Retinal pigment epithelial cell (primary cell): ENCODE measurements around the gene DRC7.
A peak's percentile ranks its signal among the peaks of the same experiment; 100 is the strongest.

Experiments used
- DNase-seq: peaks from one replicate; pipeline ENCODE4 v3.0.0-alpha.2; 2010; ENCODE audit warnings: low read depth
- H3K4me3 ChIP-seq: 2 replicates; pipeline ENCODE4 v1.5.1; 2011; ENCODE audit warnings: mild to moderate bottlenecking, low read length, control low read depth, moderate library complexity
- TF ChIP-seq, protein P1 (sequence below): conservative IDR thresholded peaks from 2 replicates; pipeline ENCODE4 v1.5.1; 2011; ENCODE audit warnings: low read depth, low read length, control low read depth, inconsistent platforms

Gene DRC7

DNA sequence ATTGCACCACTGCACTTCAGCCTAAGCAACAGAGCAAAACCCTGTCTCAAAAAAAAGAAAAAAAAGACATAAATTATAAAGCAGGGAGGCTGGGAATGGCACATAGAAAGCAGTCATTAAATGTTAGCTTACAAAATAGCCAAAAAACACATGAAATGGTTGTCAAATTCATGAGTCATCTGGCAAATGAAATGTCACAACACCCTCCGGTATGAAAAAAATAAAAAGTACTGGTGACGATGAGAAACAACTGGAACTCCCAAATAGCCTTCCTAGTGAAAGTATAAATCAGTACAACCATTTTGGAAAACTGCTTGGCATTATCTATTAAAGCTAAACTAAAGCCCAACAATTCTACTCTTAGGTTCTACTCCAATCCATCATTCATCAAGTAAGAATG, 37.4 kb downstream of the DRC7 start:
- H3K4me3 ChIP-seq, result no peak overlapping the region
- DNase-seq, result no peak
- TF ChIP-seq, protein P1, sequence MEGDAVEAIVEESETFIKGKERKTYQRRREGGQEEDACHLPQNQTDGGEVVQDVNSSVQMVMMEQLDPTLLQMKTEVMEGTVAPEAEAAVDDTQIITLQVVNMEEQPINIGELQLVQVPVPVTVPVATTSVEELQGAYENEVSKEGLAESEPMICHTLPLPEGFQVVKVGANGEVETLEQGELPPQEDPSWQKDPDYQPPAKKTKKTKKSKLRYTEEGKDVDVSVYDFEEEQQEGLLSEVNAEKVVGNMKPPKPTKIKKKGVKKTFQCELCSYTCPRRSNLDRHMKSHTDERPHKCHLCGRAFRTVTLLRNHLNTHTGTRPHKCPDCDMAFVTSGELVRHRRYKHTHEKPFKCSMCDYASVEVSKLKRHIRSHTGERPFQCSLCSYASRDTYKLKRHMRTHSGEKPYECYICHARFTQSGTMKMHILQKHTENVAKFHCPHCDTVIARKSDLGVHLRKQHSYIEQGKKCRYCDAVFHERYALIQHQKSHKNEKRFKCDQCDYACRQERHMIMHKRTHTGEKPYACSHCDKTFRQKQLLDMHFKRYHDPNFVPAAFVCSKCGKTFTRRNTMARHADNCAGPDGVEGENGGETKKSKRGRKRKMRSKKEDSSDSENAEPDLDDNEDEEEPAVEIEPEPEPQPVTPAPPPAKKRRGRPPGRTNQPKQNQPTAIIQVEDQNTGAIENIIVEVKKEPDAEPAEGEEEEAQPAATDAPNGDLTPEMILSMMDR, result no peak

DNA sequence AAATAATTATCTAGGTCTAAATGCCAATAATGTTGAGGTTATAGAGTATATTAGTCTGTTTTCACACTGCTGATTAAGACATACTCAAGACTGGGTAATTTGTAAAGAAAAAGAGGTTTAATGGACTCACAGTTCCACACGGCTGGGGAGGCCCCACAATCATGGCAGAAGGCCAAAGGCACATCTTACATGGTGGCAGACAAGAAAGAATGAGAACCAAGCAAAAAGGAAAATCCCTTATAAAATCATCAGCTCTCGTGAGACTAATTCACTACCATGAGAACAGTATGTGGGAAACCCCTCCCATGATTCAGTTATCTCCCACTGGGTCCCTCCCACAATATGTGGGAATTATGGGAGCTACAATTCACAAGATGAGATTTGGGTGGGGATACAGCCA, 38.1 kb downstream of the DRC7 start:
- TF ChIP-seq, protein P1, result no peak
- no peak for DNase-seq
- H3K4me3 ChIP-seq, result no peak overlapping the region

DNA sequence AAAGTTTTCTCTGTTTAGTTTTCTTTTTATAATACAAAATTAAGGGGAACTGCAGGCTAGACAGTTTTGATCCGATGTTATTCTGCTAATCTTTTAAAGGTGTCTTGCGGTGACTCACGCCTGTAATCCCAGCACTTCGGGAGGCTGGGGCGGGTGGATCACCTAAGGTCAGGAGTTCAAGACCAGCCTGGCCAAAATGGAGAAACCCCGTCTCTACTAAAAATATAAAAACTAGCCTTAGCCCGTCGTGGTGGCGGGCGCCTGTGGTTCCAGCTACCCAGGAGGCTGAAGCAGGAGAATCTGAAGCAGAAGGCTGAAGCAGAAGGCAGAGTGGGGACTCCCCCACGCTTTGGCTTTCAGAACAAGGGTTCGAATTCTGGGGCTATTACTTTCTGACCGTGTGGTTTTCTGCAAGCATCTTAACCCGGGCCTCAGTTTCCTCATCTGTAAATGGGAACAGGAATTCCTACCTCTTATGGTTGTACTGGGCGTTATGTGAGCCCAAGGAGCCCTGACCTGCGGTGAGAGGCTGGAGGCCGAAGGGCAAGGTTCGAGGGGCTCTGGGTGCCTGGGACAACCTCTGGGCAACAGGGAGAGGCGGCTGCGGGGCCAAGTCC, 39.8 kb downstream of the DRC7 start:
- H3K4me3 ChIP-seq, result peak overlapping the region; percentile 82
- TF ChIP-seq, protein P1, result no peak

DNA sequence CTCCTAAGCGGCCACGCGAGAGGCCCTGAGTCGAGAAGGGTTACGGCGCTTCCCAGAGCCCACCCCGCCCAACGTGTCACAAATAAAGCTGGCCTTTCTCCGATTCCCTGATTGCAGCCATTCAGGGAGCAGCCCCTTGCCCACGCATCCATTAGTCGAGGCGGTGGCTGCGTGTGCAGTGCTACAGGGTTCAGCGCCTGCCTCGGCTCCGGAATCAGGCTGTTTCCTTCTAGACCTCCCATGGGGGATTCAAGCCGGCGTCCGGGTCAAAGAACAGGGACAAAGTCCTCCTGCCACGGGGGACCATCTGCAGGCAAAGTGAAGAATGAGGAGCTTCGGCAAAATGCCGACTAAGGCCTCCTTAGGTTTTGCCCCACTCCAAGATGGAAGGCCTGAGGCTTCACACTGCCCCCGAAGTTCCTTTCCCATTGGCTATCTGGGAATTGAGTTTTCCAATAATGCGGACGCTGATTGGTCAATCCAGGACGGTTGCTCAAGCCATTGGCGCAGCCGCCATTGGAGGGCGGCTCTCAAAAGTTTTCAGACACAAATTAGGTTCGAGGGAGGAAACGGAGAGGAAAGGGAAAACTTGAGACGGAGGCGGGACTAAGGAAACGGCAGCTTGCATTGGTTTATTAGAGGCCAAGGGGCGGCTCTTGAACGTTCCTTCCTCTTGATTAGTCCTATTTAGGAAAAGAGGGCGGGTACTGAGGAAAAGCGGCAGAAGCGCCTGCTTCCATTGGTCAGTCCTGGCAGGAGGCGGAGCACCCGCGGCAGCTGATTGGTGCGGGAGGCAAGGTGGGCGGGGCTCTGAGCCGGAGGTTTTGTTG, 40.5 kb downstream of the DRC7 start:
- H3K4me3 ChIP-seq, result peak overlapping the region; percentile 82
- DNase-seq, result peak; percentile 100
- TF ChIP-seq, protein P1, result no peak

More for the DNA sequence above, 39.8 kb downstream of the DRC7 start:
- no peak for DNase-seq

DNA sequence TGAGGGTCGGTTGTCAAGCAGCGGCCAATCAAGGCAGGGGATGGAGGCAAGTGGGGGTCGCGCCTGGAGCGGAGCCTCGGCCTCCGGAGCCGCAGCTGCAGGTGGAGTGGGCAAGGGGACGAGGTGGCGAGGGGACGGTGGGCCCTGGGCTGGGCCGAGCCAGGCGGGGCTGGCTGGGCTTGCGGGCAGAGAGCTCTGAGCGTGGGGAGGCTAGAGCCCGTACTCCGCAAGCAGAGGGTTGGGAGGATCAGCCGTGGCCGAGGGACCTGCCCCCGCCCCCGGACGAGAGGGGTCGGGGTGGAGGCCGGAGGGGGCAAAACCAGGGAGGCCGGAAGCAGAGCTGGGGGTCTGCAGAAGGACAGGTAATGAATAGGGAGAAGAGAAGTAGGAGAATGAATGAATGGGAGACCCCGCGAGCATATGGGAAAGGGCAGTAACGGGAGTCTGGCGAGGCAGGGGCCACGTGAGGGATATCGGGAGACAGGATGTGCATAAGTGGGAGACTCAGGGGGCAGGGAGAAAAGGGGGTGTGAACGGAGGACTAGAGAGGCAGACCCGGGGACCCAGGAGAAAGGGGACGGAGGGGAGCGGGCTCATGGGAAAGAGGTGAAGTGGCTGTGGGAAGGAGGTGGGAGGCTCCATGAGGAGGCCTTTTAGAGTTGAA, 41.3 kb downstream of the DRC7 start, which contains the start of gene KATNB1:
Gene KATNB1 (plus strand): TSS at position 16 of the 664 bp plus-strand sequence. CDS start 1,474 bp downstream, outside the sequence.
- TF ChIP-seq, protein P1, result no peak
- DNase-seq, result no peak
- peak within 1 kb of the TSS; percentile 82 for H3K4me3 ChIP-seq

DNA sequence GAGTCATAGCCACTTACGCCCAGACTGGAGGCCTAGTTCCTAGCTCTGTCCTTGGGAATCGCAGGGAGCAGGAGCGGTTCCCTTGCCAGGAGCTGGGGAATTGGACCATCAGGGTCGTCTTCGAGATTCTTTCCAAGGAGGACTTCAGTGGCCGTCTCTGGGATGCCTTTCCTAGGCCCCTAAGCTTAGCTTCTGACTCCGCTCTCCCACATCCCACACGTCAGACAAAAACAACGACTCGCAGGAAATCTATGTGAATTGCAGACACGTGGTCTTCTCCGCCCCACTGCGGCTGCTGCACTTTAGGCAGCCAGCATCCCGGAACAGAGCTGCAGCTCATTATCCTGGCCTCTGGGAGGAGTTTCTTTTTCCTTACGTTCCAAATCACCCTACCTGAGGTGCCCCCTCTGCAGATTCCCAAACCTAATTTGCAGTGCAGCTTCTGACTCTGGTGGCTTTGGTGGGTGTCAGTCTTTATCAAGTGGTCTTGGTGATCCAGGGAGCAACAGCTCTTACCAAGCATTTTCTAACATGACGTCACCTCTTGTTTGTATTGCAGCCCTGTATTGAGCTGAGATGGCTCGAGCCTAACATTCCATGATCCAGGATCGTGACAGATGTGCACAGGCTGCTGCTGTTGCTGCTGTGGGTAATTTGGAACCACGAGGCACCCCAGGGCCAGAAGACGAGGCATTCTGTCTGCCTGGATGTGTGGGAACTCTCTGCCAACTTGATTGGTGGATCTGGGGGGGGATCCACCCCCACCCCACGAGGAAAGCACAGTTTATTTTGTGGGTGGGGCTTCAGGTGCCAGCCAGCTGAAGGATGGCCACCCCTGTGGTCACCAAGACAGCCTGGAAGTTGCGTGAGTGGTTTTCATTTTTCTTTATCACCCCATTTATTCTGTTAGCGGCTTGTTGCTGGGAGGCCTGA, 42.1 kb downstream of the DRC7 start:
- peak overlapping the region; percentile 76 for H3K4me3 ChIP-seq
- TF ChIP-seq, protein P1, result peak; percentile 15
- peak; percentile 28 for DNase-seq
